Subcutaneous adipose tissue (tissue), 4 donors: ENCODE data around the gene CEP89. TPM values are rescaled to one million over a fixed set of nuclear protein-coding genes. Genes with fewer than 3 reads are reported as not detected.

Experiments used
- total RNA-seq, 4 donors: library from RNA; depleted of rRNA; stranded (reverse); fragments of >200 nt; gene quantifications; one replicate each; pipeline ENCODE4 v1.1.0, GENCODE V29; 2016
- TF ChIP-seq, protein P1 (sequence below): fragments of 450-650 bp; IDR thresholded peaks from one replicate; pipeline ENCODE4 v1.5.1; 2016; ENCODE audit warnings: low read depth, mild to moderate bottlenecking, control low read depth, antibody characterized with exemption, moderate library complexity

The CEP89 gene
- total RNA-seq, 4 donors from 2014 or later: 9.9 to 14.3 (median 11.5) TPM

DNA sequence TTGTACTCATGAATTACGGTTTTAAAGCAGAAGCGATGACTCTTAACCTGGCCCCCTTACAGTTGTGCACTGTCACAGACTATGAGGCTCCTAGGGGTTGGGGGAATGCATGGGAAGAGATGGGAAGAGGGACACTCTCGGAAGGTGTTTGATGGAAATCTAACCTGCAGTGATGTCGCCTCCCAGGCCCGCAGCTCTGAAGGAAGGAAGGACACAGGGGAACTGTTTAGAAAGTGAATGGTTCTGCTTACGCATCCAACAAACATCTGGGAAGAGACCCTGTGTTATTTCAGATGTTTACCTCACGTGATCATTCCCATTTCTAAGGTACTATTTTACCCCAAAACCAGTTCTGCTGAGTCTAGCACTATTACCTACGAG lies 54.2 kb downstream of the CEP89 start:
- TF ChIP-seq, protein P1, sequence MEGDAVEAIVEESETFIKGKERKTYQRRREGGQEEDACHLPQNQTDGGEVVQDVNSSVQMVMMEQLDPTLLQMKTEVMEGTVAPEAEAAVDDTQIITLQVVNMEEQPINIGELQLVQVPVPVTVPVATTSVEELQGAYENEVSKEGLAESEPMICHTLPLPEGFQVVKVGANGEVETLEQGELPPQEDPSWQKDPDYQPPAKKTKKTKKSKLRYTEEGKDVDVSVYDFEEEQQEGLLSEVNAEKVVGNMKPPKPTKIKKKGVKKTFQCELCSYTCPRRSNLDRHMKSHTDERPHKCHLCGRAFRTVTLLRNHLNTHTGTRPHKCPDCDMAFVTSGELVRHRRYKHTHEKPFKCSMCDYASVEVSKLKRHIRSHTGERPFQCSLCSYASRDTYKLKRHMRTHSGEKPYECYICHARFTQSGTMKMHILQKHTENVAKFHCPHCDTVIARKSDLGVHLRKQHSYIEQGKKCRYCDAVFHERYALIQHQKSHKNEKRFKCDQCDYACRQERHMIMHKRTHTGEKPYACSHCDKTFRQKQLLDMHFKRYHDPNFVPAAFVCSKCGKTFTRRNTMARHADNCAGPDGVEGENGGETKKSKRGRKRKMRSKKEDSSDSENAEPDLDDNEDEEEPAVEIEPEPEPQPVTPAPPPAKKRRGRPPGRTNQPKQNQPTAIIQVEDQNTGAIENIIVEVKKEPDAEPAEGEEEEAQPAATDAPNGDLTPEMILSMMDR: no peak

DNA sequence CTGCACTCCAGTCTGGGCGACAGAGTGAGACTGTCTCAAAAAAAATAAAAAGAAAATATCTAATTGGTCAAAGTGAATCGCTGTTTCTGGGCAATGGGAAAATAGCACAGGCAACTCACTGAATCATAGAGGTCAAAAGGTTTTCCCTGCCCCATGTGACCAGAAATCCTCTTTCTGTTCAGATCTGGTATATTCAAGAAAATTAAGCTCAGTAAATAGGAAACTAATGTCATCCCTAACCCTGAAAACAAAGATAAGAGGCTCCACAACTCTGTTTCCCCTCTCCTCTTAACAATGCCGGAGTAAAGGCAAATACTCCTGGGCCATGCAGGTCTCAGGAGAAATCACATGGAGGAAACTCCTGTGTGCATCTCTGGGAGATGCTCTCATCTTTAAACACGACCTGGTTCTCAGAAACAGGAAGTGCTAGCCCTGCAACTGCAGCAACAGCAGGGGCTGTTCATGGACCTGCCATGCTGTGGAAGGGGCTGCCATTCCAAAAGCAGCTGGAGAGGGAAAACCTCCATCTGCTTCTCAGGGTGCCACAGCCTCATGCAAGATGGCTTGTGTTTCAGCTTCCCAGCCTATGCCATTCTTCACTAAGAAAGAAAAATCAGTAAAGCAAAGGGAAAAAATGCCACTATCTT lies 54.7 kb downstream of the CEP89 start:
- TF ChIP-seq, protein P1: no peak

DNA sequence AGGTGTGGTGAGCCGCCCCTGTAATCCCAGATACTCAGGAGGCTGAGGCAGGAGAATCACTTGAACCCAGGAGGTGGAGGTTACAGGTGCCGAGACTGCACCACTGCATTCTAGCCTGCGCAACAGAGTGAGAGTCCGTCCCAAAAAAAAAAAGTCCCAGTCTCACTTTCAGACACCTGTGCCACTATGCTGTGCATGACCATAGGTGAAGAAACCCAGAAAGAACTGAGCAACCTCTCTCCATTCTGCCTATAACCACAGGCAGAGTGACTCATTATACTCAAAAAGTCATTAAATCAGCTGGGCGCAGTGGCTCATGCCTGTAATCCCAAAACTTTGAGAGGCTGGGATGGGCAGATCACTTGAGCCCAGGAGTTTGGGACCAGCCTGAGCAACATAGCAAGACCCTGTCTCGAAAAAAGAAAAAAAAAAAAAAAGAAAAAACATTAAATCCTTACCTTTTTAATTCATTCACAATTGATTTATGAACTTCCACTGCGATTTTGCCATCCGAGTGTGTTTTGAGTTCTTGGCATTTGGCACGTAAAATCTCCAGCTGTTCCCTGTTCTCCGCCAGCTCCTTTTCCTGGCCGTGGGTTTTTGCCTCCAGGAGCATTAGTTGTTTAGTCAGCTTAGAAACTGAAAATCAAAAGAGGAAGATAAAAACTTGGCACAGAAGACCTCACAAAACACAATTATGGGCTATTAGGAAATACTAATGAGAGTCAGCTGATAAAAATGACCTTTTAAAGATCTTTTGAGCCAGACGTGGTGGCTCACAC lies 56.7 kb downstream of the CEP89 start:
- TF ChIP-seq, protein P1: no peak

DNA sequence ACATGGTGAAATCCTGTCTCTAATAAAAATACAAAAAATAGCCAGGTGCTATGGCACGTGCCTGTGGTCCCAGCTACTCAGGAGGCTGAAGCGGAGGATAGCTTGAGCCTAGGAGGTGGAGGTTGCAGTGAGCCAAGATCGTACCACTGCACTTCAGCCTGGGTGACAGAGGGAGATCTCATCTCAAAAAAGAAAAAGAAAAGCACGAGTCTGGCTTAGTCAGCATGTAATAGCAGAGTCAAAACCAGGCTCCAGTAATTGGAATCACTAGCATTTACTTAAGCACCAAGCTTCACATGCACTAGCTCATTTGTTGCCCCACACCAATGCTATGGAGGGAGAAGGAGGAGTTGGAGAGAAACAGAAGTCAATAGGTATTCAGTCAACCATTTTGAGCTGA lies 60.3 kb downstream of the CEP89 start:
- TF ChIP-seq, protein P1: no peak

DNA sequence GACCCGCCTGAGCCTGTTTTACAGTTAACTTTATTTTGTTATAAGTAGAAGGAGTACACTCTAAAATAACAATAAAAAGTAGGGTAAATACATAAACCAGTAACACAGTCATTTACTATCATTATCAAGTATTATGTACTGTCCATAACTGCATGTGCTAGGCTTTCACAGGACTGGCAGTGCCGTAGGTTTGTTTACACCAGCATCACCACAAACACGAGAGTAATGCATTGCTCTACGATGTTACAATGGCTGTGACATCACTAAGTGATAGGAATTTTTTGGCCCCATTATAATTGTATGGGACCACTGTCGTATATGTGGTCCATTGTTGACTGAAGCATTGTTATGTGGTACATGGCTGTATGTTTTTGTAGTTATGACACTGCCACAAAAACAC lies 60.9 kb downstream of the CEP89 start:
- TF ChIP-seq, protein P1: no peak

DNA sequence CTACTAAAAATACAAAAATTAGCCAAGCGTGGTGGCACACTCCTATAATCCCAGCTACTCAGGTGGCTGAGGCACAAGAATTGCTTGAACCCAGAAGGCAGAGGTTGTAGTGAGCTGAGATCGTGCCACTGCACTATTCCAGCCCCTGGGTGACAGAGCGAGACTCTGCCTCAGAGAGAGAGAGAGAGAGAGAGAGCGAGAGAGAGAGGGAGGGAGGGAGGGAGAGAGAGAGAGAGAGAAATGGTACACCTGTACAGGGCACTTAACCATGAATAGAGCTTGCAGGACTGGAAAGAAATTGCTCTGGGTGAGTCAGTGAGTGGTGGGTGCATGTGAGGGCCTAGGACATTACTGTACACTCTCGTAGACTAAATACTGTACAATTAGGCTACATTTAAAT lies 61.7 kb downstream of the CEP89 start:
- TF ChIP-seq, protein P1: no peak

DNA sequence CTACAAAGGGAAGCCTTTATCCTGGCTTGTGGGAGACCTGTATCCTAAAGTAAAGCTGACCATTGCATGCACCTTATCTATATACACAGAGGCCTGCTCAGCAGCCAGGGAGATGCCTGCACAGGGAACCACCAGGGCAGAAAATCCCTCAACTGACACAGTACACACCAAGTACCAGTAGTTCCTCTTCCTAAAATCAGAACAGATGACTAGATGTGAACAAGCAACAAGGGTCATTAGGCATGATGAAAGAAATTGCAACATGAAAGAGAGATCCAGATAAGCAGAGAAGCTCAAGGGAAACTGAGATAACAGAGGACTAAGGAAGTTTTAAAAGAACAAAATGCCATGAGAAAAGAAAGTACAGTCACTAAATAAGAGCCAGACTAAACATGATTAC lies 62.5 kb downstream of the CEP89 start:
- TF ChIP-seq, protein P1: no peak
